GM12878 (cell line): Measurements from ENCODE around the gene STAG1.

Source experiments
- E2F4 ChIP-seq: IDR thresholded peaks from 2 replicates; pipeline ENCODE4 v1.6.1; 2012; ENCODE audit warnings: low read depth, low read length, improper control_type of control experiment
- EZH2 ChIP-seq: IDR thresholded peaks from 2 replicates; pipeline ENCODE4 v1.6.1; 2012; ENCODE audit warnings: low read depth, mild to moderate bottlenecking, control low read depth, inconsistent platforms, low read length, borderline replicate concordance; ENCODE audit not compliant: control insufficient read depth
- GATAD2B ChIP-seq: fragments of 450-650 bp; conservative IDR thresholded peaks from 2 replicates; pipeline ENCODE4 v1.6.1; 2017; ENCODE audit warnings: low read depth, mild to moderate bottlenecking, moderate library complexity
- MEF2A ChIP-seq: IDR thresholded peaks from 2 replicates; pipeline ENCODE4 v1.6.1; 2011; ENCODE audit warnings: low read depth, mild to moderate bottlenecking, low read length, moderate library complexity; ENCODE audit not compliant: insufficient read depth
- NFIC ChIP-seq: IDR thresholded peaks from 2 replicates; pipeline ENCODE4 v1.6.1; 2012; ENCODE audit warnings: low read depth, mild to moderate bottlenecking, inconsistent platforms, low read length, moderate library complexity
- PML ChIP-seq: IDR thresholded peaks from 2 replicates; pipeline ENCODE4 v1.6.1; 2012; ENCODE audit warnings: low read length, inconsistent platforms
- POLR2A ChIP-seq: IDR thresholded peaks from 2 replicates; pipeline ENCODE4 v1.6.1; 2011; ENCODE audit warnings: low read depth, mild to moderate bottlenecking, low read length
- POLR2AphosphoS5 ChIP-seq: IDR thresholded peaks from 2 replicates; pipeline ENCODE4 v1.6.1; 2011; ENCODE audit warnings: mild to moderate bottlenecking, low read length, inconsistent platforms
- YY1 ChIP-seq: IDR thresholded peaks from 2 replicates; pipeline ENCODE4 v1.6.1; 2011; ENCODE audit warnings: low read depth, mild to moderate bottlenecking, low read length
- ZSCAN29 ChIP-seq: fragments of 450-650 bp; IDR thresholded peaks from 2 replicates; pipeline ENCODE4 v1.6.1; 2017; ENCODE audit warnings: mild to moderate bottlenecking, moderate library complexity
- TF ChIP-seq, protein P1 (sequence below), 3 experiments: IDR thresholded peaks in 2 of 3; conservative IDR thresholded peaks in 1 of 3; 2 replicates each; pipeline ENCODE4 v1.5.1; 2011; ENCODE audit warnings: low read depth in 3 of 3, low read length in 3 of 3, mild to moderate bottlenecking in 3 of 3, control low read depth in 2 of 3, moderate library complexity in 2 of 3, inconsistent platforms in 1 of 3, mixed read lengths in 1 of 3; ENCODE audit not compliant: control insufficient read depth in 2 of 3, insufficient read depth in 1 of 3; ENCODE audit errors: extremely low read depth in 1 of 3

GRCh38 chr3:136789976-136790375 lies 37.8 kb upstream of the STAG1 start:
- TF ChIP-seq, protein P1, sequence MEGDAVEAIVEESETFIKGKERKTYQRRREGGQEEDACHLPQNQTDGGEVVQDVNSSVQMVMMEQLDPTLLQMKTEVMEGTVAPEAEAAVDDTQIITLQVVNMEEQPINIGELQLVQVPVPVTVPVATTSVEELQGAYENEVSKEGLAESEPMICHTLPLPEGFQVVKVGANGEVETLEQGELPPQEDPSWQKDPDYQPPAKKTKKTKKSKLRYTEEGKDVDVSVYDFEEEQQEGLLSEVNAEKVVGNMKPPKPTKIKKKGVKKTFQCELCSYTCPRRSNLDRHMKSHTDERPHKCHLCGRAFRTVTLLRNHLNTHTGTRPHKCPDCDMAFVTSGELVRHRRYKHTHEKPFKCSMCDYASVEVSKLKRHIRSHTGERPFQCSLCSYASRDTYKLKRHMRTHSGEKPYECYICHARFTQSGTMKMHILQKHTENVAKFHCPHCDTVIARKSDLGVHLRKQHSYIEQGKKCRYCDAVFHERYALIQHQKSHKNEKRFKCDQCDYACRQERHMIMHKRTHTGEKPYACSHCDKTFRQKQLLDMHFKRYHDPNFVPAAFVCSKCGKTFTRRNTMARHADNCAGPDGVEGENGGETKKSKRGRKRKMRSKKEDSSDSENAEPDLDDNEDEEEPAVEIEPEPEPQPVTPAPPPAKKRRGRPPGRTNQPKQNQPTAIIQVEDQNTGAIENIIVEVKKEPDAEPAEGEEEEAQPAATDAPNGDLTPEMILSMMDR (IDR thresholded peaks at IDR 0.05 in 2 of 3, conservative IDR thresholded peaks at IDR 0.05 in 1 of 3; ENCODE audit: control insufficient read depth in 2 of 3, extremely low read depth in 1 of 3, insufficient read depth in 1 of 3, low read depth in 3 of 3, low read length in 3 of 3), result no peak
- TF ChIP-seq POLR2AphosphoS5, result no peak
- no peak for TF ChIP-seq MEF2A
- no peak for TF ChIP-seq YY1
- no peak for TF ChIP-seq POLR2A
- TF ChIP-seq ZSCAN29, result no peak
- TF ChIP-seq EZH2, result no peak
- no peak for TF ChIP-seq PML
- TF ChIP-seq NFIC, result no peak
- no peak for TF ChIP-seq GATAD2B
- no peak for TF ChIP-seq E2F4
